NCI-H2196 (cell line): ENCODE measurements around the gene TBX4.

Experiments used
- DNase-seq: peaks from one replicate; lab custom pipeline; 2025; ENCODE audit not compliant: unreplicated experiment; lab: John Stamatoyannopoulos, UW

Gene TBX4

GRCh38 chr17:61412860-61413660, 39.2 kb upstream of the TBX4 start:
- DNase-seq: peak; percentile 20

GRCh38 chr17:61413661-61414126, 38.5 kb upstream of the TBX4 start:
- DNase-seq: no peak

- no peak for DNase-seq
Observed at GRCh38 chr17:61414141-61414935, 37.9 kb upstream of the TBX4 start.

GRCh38 chr17:61414936-61415251, 37.3 kb upstream of the TBX4 start:
- DNase-seq: no peak

GRCh38 chr17:61415374-61416210, 36.6 kb upstream of the TBX4 start:
- no peak for DNase-seq

- DNase-seq: no peak
Observed at GRCh38 chr17:61416211-61416539, 36.0 kb upstream of the TBX4 start.

GRCh38 chr17:61416540-61417363, 35.5 kb upstream of the TBX4 start:
- peak; percentile 76 for DNase-seq

- DNase-seq: no peak
Observed at GRCh38 chr17:61418449-61418848, 33.8 kb upstream of the TBX4 start.

- DNase-seq: no peak
Observed at GRCh38 chr17:61419496-61420046, 32.7 kb upstream of the TBX4 start.

GRCh38 chr17:61420052-61420451, 32.2 kb upstream of the TBX4 start:
- DNase-seq: no peak

GRCh38 chr17:61420745-61421398, 31.4 kb upstream of the TBX4 start:
- no peak for DNase-seq

- DNase-seq: no peak
Observed at GRCh38 chr17:61421460-61421859, 30.8 kb upstream of the TBX4 start.

GRCh38 chr17:61422116-61422799, 30.0 kb upstream of the TBX4 start:
- DNase-seq: no peak

GRCh38 chr17:61422869-61423268, 29.4 kb upstream of the TBX4 start:
- no peak for DNase-seq

- no peak for DNase-seq
Observed at GRCh38 chr17:61423967-61424649, 28.1 kb upstream of the TBX4 start.

- DNase-seq: no peak
Observed at GRCh38 chr17:61425682-61426481, 26.3 kb upstream of the TBX4 start.

- DNase-seq: no peak
Observed at GRCh38 chr17:61426482-61427304, 25.5 kb upstream of the TBX4 start.
